ENCODE results near the gene TNIP1.

DNA sequence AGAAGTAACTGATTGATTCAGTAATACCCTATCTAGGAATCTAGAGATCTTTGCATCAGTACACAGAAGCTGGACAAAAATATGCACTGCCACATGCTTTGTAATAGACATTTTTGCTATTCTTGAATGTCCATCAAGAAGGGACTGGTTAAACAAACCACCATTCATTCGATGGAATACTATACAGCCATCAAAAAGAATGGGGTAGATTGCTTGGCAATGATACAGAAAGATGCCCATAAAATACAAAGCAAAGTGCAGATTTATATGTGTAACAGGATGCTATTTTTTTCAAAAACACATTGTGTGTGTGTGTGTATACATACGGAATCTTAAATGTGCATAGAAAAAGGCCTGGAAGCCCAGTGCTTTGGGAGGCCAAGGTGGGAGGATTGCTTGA, 7.6 kb downstream of the TNIP1 start:
- TF ChIP-seq, protein P1, sequence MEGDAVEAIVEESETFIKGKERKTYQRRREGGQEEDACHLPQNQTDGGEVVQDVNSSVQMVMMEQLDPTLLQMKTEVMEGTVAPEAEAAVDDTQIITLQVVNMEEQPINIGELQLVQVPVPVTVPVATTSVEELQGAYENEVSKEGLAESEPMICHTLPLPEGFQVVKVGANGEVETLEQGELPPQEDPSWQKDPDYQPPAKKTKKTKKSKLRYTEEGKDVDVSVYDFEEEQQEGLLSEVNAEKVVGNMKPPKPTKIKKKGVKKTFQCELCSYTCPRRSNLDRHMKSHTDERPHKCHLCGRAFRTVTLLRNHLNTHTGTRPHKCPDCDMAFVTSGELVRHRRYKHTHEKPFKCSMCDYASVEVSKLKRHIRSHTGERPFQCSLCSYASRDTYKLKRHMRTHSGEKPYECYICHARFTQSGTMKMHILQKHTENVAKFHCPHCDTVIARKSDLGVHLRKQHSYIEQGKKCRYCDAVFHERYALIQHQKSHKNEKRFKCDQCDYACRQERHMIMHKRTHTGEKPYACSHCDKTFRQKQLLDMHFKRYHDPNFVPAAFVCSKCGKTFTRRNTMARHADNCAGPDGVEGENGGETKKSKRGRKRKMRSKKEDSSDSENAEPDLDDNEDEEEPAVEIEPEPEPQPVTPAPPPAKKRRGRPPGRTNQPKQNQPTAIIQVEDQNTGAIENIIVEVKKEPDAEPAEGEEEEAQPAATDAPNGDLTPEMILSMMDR (IDR thresholded peaks at IDR 0.05; ENCODE audit: poor library complexity), result no peak
- no peak for TF ChIP-seq EZH2phosphoT487 (IDR thresholded peaks at IDR 0.05; ENCODE audit: low read depth, severe bottlenecking, unreplicated experiment)
- TF ChIP-seq EZH2 (IDR thresholded peaks at IDR 0.05; ENCODE audit: borderline replicate concordance), result no peak
